Measurements from ENCODE around the gene CFAP410. TPM values are rescaled to one million over a fixed set of nuclear protein-coding genes. Genes with fewer than 3 reads are reported as not detected.

Gene CFAP410
- total and polyA plus RNA-seq, 2 of the 8 experiments (the other 6 are each of a cell fraction or from before 2014, with no cell fraction given), result 10.6 to 12.0 TPM

DNA sequence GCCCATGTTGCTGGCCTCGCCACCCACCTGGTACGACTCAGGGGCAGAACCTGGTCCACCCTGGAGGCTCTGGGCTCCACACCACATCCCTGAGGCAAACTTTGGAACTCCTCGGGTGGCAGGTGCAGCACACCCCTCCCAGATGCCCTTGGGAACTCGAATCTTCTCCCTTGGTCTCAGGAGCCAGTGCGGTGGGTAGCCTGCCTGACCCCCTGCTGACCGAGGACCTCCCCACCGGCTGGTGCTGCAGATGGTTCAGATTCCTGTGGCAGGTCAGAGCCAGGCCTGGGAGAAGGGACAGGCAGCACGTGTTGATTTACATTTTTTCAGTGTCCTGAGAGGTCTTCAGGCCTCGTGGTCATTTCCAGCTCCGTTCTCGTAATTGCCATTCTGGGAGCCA, 6.3 kb upstream of the CFAP410 start:
- no peaks in the 10 kb centered on the region for H3K79me1 ChIP-seq (ENCODE audit: low read depth, low read length)
- peaks cover 0 to 2% of the 10 kb centered on the region in 2 experiments for H4K20me1 ChIP-seq (replicated peaks in 1 of 2; ENCODE audit: control insufficient read depth in 1 of 2, insufficient read depth in 2 of 2, low read length in 2 of 2)
- no peaks in the 10 kb centered on the region; a peak in 1 of 7 replicates for H3K4me1 ChIP-seq (replicated peaks in 1 of 4; ENCODE audit: control insufficient read depth in 3 of 4, insufficient read depth in 4 of 4, low read length in 3 of 4)
- H3K27me3 ChIP-seq (replicated peaks in 1 of 4; ENCODE audit: control insufficient read depth in 3 of 4, extremely low read depth in 1 of 4, insufficient read depth in 3 of 4, low read length in 3 of 4), result peaks cover 11 to 19% (median 16%) of the 10 kb centered on the region in 4 experiments; a peak in 6 of 7 replicates
- no peak overlapping the region for H3K56ac ChIP-seq (replicated peaks; ENCODE audit: insufficient read length, low read depth, low read length)
- no peak overlapping the region for H3K4me3 ChIP-seq (ENCODE audit: extremely low read depth in 1 of 4, insufficient read depth in 2 of 4, low read depth in 3 of 4, low read length in 4 of 4)
- no peak overlapping the region for H3K4ac ChIP-seq (replicated peaks; ENCODE audit: insufficient read length, low read depth, low read length)
- no peaks in the 10 kb centered on the region for H3K79me2 ChIP-seq (ENCODE audit: control insufficient read depth in 1 of 2, insufficient read depth in 2 of 2, low read length in 2 of 2)
- H3K27ac ChIP-seq (ENCODE audit: low read depth, low read length), result no peak overlapping the region
- H2BK15ac ChIP-seq (ENCODE audit: low read length), result no peak overlapping the region
- no peak overlapping the region for H2AFZ ChIP-seq (ENCODE audit: low read length)
- H3K23me2 ChIP-seq (ENCODE audit: low read depth, low read length), result no peaks in the 10 kb centered on the region; the same call in 1 of the 2 replicates
- no peak overlapping the region for H2BK12ac ChIP-seq (ENCODE audit: low read depth, low read length)
- no peaks in the 10 kb centered on the region for H3K9me3 ChIP-seq (ENCODE audit: insufficient read depth in 2 of 2, low read depth in 1 of 2, low read length in 1 of 2)
- no peak overlapping the region for H2BK5ac ChIP-seq (ENCODE audit: low read depth, low read length)
- H2AK5ac ChIP-seq (ENCODE audit: low read depth, low read length), result no peak overlapping the region
- H4K5ac ChIP-seq (ENCODE audit: insufficient read length, low read depth, low read length), result no peak overlapping the region
- 87% methylated on average over 11 of the region's 11 CpGs; no CpG with 5 or more reads in 1 of the 2 experiments for WGBS, 2 experiments (ENCODE audit: extremely low coverage in 1 of 2, insufficient coverage in 1 of 2, insufficient read length in 1 of 2, insufficient replicate concordance in 2 of 2, low coverage in 1 of 2, low lambda C conversion rate in 2 of 2, missing lambda C conversion rate in 1 of 2)
- no peak overlapping the region for H2BK120ac ChIP-seq (replicated peaks; ENCODE audit: low read depth, low read length)
- no peak overlapping the region for H3K9ac ChIP-seq (replicated peaks in 1 of 4; ENCODE audit: extremely low read depth in 1 of 4, low read depth in 3 of 4, low read length in 3 of 4)
- no peak overlapping the region for H3K23ac ChIP-seq (ENCODE audit: insufficient read length)
- no peak overlapping the region for H3K14ac ChIP-seq (ENCODE audit: insufficient read length)
- H3K18ac ChIP-seq (ENCODE audit: extremely low read depth, low read length), result no peak overlapping the region
- ChIA-PET CTCF (ENCODE audit: partially characterized antibody) (interaction anchor here (0.8 to 2.5 kb wide), 9 partner anchors 13 to 144 kb away, joined by 3 to 11 read pairs (median 4); no protein-coding TSS in a partner anchor), POLR2A (ENCODE audit: partially characterized antibody) (no interaction called here)
- no peak for TF ChIP-seq SRF (IDR thresholded peaks at IDR 0.05; ENCODE audit: low read depth, low read length)
- TF ChIP-seq SIRT6 (IDR thresholded peaks at IDR 0.05; ENCODE audit: low read length), result no peak
- no peak for TF ChIP-seq KDM1A (IDR thresholded peaks at IDR 0.05; ENCODE audit: borderline replicate concordance, low read length)
- TF ChIP-seq RFX5 (IDR thresholded peaks at IDR 0.05; ENCODE audit: borderline replicate concordance, low read depth, low read length), result no peak
- no peak for TF ChIP-seq KDM4A (IDR thresholded peaks at IDR 0.05; ENCODE audit: low read depth, low read length, severe bottlenecking)
- TF ChIP-seq JUND (IDR thresholded peaks at IDR 0.05; ENCODE audit: low read length), result no peak
- no peak for TF ChIP-seq SIX5 (IDR thresholded peaks at IDR 0.05; ENCODE audit: low read depth, low read length)
- no peak for TF ChIP-seq MAFK (IDR thresholded peaks at IDR 0.05; ENCODE audit: low read depth, low read length)
- no peak for TF ChIP-seq RXRA (IDR thresholded peaks at IDR 0.05; ENCODE audit: insufficient read depth, low read depth, low read length)
- TF ChIP-seq, protein P1, sequence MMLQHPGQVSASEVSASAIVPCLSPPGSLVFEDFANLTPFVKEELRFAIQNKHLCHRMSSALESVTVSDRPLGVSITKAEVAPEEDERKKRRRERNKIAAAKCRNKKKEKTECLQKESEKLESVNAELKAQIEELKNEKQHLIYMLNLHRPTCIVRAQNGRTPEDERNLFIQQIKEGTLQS (IDR thresholded peaks at IDR 0.05; ENCODE audit: insufficient read depth, low read depth, low read length), result no peak
- H4K91ac ChIP-seq (replicated peaks; ENCODE audit: insufficient read length, low read length), result no peak overlapping the region
- no peak overlapping the region for H3K4me2 ChIP-seq (ENCODE audit: insufficient read depth in 1 of 2, low read depth in 2 of 2, low read length in 2 of 2)
- no peak overlapping the region for H2BK20ac ChIP-seq (ENCODE audit: low read length)
- H3K36me3 ChIP-seq (ENCODE audit: control insufficient read depth in 2 of 4, insufficient read depth in 4 of 4, low read length in 3 of 4), result no peaks in the 10 kb centered on the region
- peak overlapping the region; percentile 31; the same call in 1 of the 2 replicates for H4K8ac ChIP-seq (ENCODE audit: extremely low read depth, insufficient read depth, low read length)
- DNase-seq (ENCODE audit: low read depth in 1 of 2, low spot score in 2 of 2) (no peak), FAIRE-seq (no peak)

Measured in H1 (cell line).